HTR-8/SVneo (cell line): ENCODE measurements around the gene ERGIC3.
A peak's percentile ranks its signal among the peaks of the same experiment; 100 is the strongest.

Experiments used
- DNase-seq: peaks from one replicate; pipeline ENCODE4 v3.0.0; 2011; ENCODE audit warnings: low spot score, mixed read lengths; ENCODE audit not compliant: insufficient read length
- FAIRE-seq: peaks from 2 replicates; lab custom pipeline; 2011; peaks lifted over from hg19 to GRCh38; lab: Jason Lieb, UNC

Gene ERGIC3

GRCh38 chr20:35559042-35559693 lies 17.3 kb downstream of the ERGIC3 start:
- DNase-seq = no peak
- no peak for FAIRE-seq

GRCh38 chr20:35560105-35560511 lies 18.2 kb downstream of the ERGIC3 start:
- FAIRE-seq (no peak), DNase-seq (no peak)

GRCh38 chr20:35560541-35560940 lies 18.7 kb downstream of the ERGIC3 start:
- DNase-seq (no peak), FAIRE-seq (no peak)

- DNase-seq (peak; percentile 71), FAIRE-seq (peak; percentile 89)
Measured at GRCh38 chr20:35561268-35561667, 19.4 kb downstream of the ERGIC3 start.

GRCh38 chr20:35561671-35562070 lies 19.8 kb downstream of the ERGIC3 start:
- FAIRE-seq (no peak), DNase-seq (no peak)

- no peak for FAIRE-seq
- no peak for DNase-seq
Measured at GRCh38 chr20:35562541-35563110, 20.7 kb downstream of the ERGIC3 start.

- DNase-seq (no peak), FAIRE-seq (no peak)
Measured at GRCh38 chr20:35563834-35564233, 22.0 kb downstream of the ERGIC3 start.

GRCh38 chr20:35564905-35565304 lies 23.0 kb downstream of the ERGIC3 start:
- FAIRE-seq (no peak), DNase-seq (no peak)

GRCh38 chr20:35568645-35569044 lies 26.8 kb downstream of the ERGIC3 start:
- DNase-seq (no peak), FAIRE-seq (no peak)

GRCh38 chr20:35571555-35571954 lies 29.7 kb downstream of the ERGIC3 start:
- no peak for DNase-seq
- no peak for FAIRE-seq

GRCh38 chr20:35572838-35573237 lies 31.0 kb downstream of the ERGIC3 start:
- DNase-seq (no peak), FAIRE-seq (no peak)

GRCh38 chr20:35575958-35576357 lies 34.1 kb downstream of the ERGIC3 start:
- DNase-seq (no peak), FAIRE-seq (no peak)

GRCh38 chr20:35576816-35577215 lies 34.9 kb downstream of the ERGIC3 start:
- no peak for FAIRE-seq

GRCh38 chr20:35578469-35578868 lies 36.6 kb downstream of the ERGIC3 start:
- DNase-seq = no peak
- FAIRE-seq = no peak

More at GRCh38 chr20:35576816-35577215, 34.9 kb downstream of the ERGIC3 start:
- no peak for DNase-seq

GRCh38 chr20:35579196-35579595 lies 37.3 kb downstream of the ERGIC3 start:
- no peak for DNase-seq
- FAIRE-seq = no peak

- FAIRE-seq = no peak
- DNase-seq = no peak
Measured at GRCh38 chr20:35582131-35582530, 40.3 kb downstream of the ERGIC3 start.

- FAIRE-seq (no peak), DNase-seq (no peak)
Measured at GRCh38 chr20:35582741-35583404, 41.0 kb downstream of the ERGIC3 start.

- DNase-seq = no peak
Measured at GRCh38 chr20:35583636-35584560, 42.0 kb downstream of the ERGIC3 start.

GRCh38 chr20:35586751-35587425 lies 45.0 kb downstream of the ERGIC3 start:
- DNase-seq = no peak
- no peak for FAIRE-seq

More at GRCh38 chr20:35583636-35584560, 42.0 kb downstream of the ERGIC3 start:
- no peak for FAIRE-seq

GRCh38 chr20:35587436-35587835 lies 45.6 kb downstream of the ERGIC3 start:
- no peak for FAIRE-seq
- no peak for DNase-seq
